KMS-11 (cell line): Measurements from ENCODE around the gene PIWIL4.

Experiments
- H2AFZ ChIP-seq: fragments of 200-600 bp; sonication (generic); 2 replicates; pipeline ENCODE4 v1.6.1; 2016; ENCODE audit warnings: antibody characterized with exemption, mixed run types, low read depth
- H3K27ac ChIP-seq: fragments of 200-600 bp; sonication (generic); 2 replicates; pipeline ENCODE4 v1.6.1; 2016; ENCODE audit warnings: mild to moderate bottlenecking, mixed run types
- H3K27me3 ChIP-seq: fragments of 200-600 bp; sonication (generic); 2 replicates; pipeline ENCODE4 v1.6.1; 2017; ENCODE audit warnings: mild to moderate bottlenecking, low read depth, mixed run types, moderate library complexity; ENCODE audit not compliant: insufficient read depth
- H3K36me3 ChIP-seq: fragments of 200-600 bp; sonication (generic); 2 replicates; pipeline ENCODE4 v1.6.1; 2017; ENCODE audit warnings: mild to moderate bottlenecking, mixed run types; ENCODE audit not compliant: insufficient read depth
- H3K4me1 ChIP-seq: fragments of 200-600 bp; sonication (generic); 2 replicates; pipeline ENCODE4 v1.6.1; 2016; ENCODE audit warnings: mild to moderate bottlenecking, low read depth, mixed run types; ENCODE audit not compliant: poor library complexity, severe bottlenecking
- H3K4me2 ChIP-seq: fragments of 200-600 bp; sonication (generic); 2 replicates; pipeline ENCODE4 v1.7.0; 2016; ENCODE audit warnings: mild to moderate bottlenecking, mixed run types
- H3K4me3 ChIP-seq: fragments of 200-600 bp; sonication (generic); IDR thresholded peaks from 2 replicates; pipeline ENCODE4 v1.6.1; 2017; ENCODE audit warnings: low read depth, low read length, mixed read lengths; ENCODE audit not compliant: insufficient read depth
- H3K79me2 ChIP-seq: fragments of 200-600 bp; sonication (generic); 2 replicates; pipeline ENCODE4 v1.6.1; 2016; ENCODE audit warnings: low read depth, mixed run types; ENCODE audit not compliant: insufficient read depth
- H3K9ac ChIP-seq: fragments of 200-600 bp; sonication (generic); 2 replicates; pipeline ENCODE4 v1.6.1; 2016; ENCODE audit warnings: mild to moderate bottlenecking, mixed run types
- H4K20me1 ChIP-seq: fragments of 200-600 bp; sonication (generic); 2 replicates; pipeline ENCODE4 v1.6.1; 2016; ENCODE audit warnings: mild to moderate bottlenecking, mixed run types; ENCODE audit not compliant: insufficient read depth
- TF ChIP-seq, protein P1 (sequence below): fragments of 200-600 bp; sonication (generic); conservative IDR thresholded peaks from 2 replicates; pipeline ENCODE4 v1.6.1; 2017; ENCODE audit warnings: low read depth, mild to moderate bottlenecking, antibody characterized with exemption, low read length, moderate library complexity, mixed read lengths

PIWIL4 gene

DNA sequence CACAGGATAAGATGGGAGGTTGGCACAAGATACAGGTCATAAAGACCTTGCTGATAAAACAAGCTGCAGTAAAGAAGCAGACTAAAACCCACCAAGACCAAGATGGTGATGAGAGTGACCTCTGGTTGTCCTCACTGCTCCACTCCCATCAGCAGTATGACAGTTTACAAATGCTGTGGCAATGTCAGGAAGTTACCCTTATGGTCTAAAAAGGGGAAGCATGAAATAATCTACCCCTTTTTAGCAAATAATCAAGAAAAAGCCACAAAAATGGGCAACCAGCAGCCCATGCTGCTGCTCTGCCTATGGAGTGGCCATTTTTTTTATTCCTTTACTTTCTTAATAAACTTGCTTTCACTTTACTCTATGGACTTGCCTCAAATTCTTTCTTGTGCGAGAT, 8.7 kb upstream of the PIWIL4 start:
- Histone ChIP-seq H3K4me2 (no peak overlapping the region), H2AFZ (no peak overlapping the region), H3K36me3 (no peaks in the 10 kb centered on the region), H3K79me2 (no peaks in the 10 kb centered on the region), H3K9ac (no peak overlapping the region), H3K27me3 (no peaks in the 10 kb centered on the region), H3K27ac (no peak overlapping the region), H3K4me1 (no peaks in the 10 kb centered on the region), H4K20me1 (no peaks in the 10 kb centered on the region), H3K4me3 (no peak overlapping the region)
- TF ChIP-seq, protein P1, sequence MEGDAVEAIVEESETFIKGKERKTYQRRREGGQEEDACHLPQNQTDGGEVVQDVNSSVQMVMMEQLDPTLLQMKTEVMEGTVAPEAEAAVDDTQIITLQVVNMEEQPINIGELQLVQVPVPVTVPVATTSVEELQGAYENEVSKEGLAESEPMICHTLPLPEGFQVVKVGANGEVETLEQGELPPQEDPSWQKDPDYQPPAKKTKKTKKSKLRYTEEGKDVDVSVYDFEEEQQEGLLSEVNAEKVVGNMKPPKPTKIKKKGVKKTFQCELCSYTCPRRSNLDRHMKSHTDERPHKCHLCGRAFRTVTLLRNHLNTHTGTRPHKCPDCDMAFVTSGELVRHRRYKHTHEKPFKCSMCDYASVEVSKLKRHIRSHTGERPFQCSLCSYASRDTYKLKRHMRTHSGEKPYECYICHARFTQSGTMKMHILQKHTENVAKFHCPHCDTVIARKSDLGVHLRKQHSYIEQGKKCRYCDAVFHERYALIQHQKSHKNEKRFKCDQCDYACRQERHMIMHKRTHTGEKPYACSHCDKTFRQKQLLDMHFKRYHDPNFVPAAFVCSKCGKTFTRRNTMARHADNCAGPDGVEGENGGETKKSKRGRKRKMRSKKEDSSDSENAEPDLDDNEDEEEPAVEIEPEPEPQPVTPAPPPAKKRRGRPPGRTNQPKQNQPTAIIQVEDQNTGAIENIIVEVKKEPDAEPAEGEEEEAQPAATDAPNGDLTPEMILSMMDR, result no peak

DNA sequence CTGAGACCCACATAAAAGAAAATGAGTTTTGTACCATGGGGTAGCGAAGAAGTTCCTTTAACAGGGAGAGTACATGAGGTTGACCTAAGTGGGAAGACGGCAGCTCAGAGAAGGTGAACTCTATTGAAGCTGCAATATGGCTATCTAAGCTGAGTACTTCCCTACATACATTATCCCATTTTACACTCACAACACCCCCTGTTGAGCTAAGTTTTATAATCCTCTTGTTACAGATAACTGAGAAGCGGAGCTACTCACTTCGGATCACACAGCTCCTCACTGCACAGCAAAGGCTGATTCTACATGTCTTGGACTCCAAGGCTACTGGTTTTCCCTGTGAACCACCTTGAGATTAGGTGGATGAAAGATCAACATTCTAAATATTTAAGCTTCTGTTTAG, 8.2 kb upstream of the PIWIL4 start:
- Histone ChIP-seq H3K27ac (no peak overlapping the region), H2AFZ (no peak overlapping the region), H4K20me1 (no peaks in the 10 kb centered on the region), H3K79me2 (no peaks in the 10 kb centered on the region), H3K9ac (no peak overlapping the region), H3K4me2 (no peak overlapping the region), H3K4me1 (no peaks in the 10 kb centered on the region), H3K36me3 (no peaks in the 10 kb centered on the region), H3K27me3 (no peaks in the 10 kb centered on the region), H3K4me3 (no peak overlapping the region)
- TF ChIP-seq, protein P1, result no peak

DNA sequence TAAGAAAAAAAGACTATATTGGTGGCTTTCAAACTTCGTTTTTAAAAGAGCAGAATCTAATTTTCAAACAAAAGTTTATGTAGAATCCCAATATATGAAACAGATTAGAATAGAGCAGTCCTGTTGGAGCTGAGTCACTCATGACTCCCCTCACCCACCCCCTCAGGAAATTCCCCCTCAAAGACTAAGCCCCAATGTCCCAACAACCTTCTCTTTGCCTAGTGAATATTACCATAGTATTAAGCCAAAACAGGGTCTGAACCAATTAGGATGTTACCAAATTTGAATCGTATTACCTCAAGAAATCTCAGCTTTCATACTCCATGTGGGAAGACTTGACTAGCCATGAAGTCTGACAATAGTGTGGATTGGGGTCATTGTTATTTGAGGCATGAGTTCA, 7.8 kb upstream of the PIWIL4 start:
- TF ChIP-seq, protein P1, result no peak
- Histone ChIP-seq H3K4me2 (no peak overlapping the region), H3K4me3 (no peak overlapping the region), H3K9ac (no peak overlapping the region), H2AFZ (no peak overlapping the region), H3K27me3 (no peaks in the 10 kb centered on the region), H3K79me2 (no peaks in the 10 kb centered on the region), H4K20me1 (no peaks in the 10 kb centered on the region), H3K36me3 (no peaks in the 10 kb centered on the region), H3K27ac (no peak overlapping the region), H3K4me1 (no peaks in the 10 kb centered on the region)

DNA sequence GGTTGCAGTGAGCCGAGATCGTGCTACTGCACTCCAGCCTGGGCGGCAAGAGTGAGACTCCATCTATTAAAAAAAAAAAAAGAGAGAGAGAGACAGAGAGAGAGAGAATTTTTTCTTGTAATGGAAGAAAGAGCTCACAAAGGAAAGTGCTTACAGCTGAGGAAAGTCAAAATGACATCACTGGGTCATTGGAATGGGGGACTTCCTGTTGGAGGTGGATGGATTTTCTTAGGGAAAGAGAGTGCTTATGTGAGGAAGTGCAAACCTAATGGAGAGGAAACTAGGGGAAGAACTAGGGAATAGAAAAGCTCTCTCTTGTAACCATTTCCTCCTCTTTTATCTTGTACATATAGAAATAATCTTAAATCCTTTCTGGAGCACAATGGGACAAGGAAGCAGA, 6.3 kb upstream of the PIWIL4 start:
- no peak overlapping the region for H3K4me3 ChIP-seq
- H3K27me3 ChIP-seq, result no peaks in the 10 kb centered on the region
- no peak overlapping the region for H3K4me2 ChIP-seq
- no peaks in the 10 kb centered on the region for H3K36me3 ChIP-seq
- H3K79me2 ChIP-seq, result no peaks in the 10 kb centered on the region
- no peak overlapping the region for H3K9ac ChIP-seq
- H3K4me1 ChIP-seq, result no peaks in the 10 kb centered on the region
- TF ChIP-seq, protein P1, result no peak
- H3K27ac ChIP-seq, result no peak overlapping the region
- no peak overlapping the region for H2AFZ ChIP-seq
- H4K20me1 ChIP-seq, result no peaks in the 10 kb centered on the region
